Epithelial cell of proximal tubule (primary cell): ENCODE measurements around the gene HOATZ. TPM values are rescaled to one million over a fixed set of nuclear protein-coding genes. Genes with fewer than 3 reads are reported as not detected.
A peak's percentile ranks its signal among the peaks of the same experiment; 100 is the strongest.

Experiments used
- DNase-seq: peaks from one replicate; pipeline ENCODE4 v3.0.0-alpha.2; 2011; ENCODE audit warnings: low read depth
- H3K4me3 ChIP-seq: 2 replicates; pipeline ENCODE4 v1.5.1; 2011; ENCODE audit warnings: low read depth, mild to moderate bottlenecking, low read length
- CTCF ChIP-seq: conservative IDR thresholded peaks from 2 replicates; pipeline ENCODE4 v1.5.1; 2012; ENCODE audit warnings: low read depth, mild to moderate bottlenecking, low read length
- total RNA-seq: library from RNA; depleted of rRNA; stranded (reverse); fragments of >200 nt; gene quantifications from 2 replicates; pipeline ENCODE4 v1.2.3, GENCODE V29; 2015

Gene HOATZ
- total RNA-seq, 1 donor from 2014 or later = not detected

- H3K4me3 ChIP-seq = no peak overlapping the region
- DNase-seq = no peak
- TF ChIP-seq CTCF = no peak
Observed at GRCh38 chr11:111581341-111581740, 66.8 kb downstream of the HOATZ start.

- no peak for DNase-seq
- no peak overlapping the region for H3K4me3 ChIP-seq
- no peak for TF ChIP-seq CTCF
Observed at GRCh38 chr11:111582163-111582562, 67.6 kb downstream of the HOATZ start.

- no peak overlapping the region for H3K4me3 ChIP-seq
- no peak for TF ChIP-seq CTCF
- DNase-seq = no peak
Observed at GRCh38 chr11:111582881-111583280, 68.3 kb downstream of the HOATZ start.

- no peak overlapping the region for H3K4me3 ChIP-seq
- no peak for DNase-seq
- no peak for TF ChIP-seq CTCF
Observed at GRCh38 chr11:111585371-111585770, 70.8 kb downstream of the HOATZ start.

- peak; percentile 64 for TF ChIP-seq CTCF
- H3K4me3 ChIP-seq = no peak overlapping the region
- DNase-seq = peak; percentile 80
Observed at GRCh38 chr11:111586388-111586831, 71.8 kb downstream of the HOATZ start.

Other genes starting within 250 kb of the HOATZ start
- 0.69 TPM in 1 of 2 replicates, not detected in the other for gene POU2AF3, start 216.2 kb upstream of the HOATZ start, total RNA-seq
- not detected in 2 replicates for gene POU2AF1, start 135.5 kb upstream of the HOATZ start, total RNA-seq
- gene BTG4, start 2.4 kb upstream of the HOATZ start, total RNA-seq = 0.22 TPM in 1 of 2 replicates, not detected in the other
- gene LAYN, start 25.9 kb downstream of the HOATZ start, total RNA-seq = 20.8 and 34.7 TPM in 2 replicates
- 7.1 and 8.1 TPM in 2 replicates for gene SIK2, start 87.7 kb downstream of the HOATZ start, total RNA-seq